ENCODE measurements around the gene DEPDC1.

DNA sequence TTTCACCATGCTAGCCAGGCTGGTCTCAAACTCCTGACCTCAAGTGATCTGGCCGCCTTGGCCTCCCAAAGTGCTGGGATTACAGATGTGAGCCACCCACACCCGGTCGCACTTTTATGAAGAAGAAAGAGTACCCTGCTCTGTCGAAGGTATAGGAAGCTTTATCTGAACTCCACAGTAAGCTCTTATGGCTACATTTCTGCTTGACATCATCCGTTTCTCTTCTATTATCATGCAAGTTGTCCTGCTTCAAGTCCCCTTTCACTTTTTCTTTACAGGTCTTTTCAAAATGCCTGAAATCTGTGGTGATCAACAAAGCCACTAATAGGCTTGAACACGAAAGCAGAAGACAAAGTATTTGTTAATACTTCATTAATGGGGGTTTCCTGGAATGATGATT is 51.2 kb downstream of the DEPDC1 start:
- TF ChIP-seq, protein P1, sequence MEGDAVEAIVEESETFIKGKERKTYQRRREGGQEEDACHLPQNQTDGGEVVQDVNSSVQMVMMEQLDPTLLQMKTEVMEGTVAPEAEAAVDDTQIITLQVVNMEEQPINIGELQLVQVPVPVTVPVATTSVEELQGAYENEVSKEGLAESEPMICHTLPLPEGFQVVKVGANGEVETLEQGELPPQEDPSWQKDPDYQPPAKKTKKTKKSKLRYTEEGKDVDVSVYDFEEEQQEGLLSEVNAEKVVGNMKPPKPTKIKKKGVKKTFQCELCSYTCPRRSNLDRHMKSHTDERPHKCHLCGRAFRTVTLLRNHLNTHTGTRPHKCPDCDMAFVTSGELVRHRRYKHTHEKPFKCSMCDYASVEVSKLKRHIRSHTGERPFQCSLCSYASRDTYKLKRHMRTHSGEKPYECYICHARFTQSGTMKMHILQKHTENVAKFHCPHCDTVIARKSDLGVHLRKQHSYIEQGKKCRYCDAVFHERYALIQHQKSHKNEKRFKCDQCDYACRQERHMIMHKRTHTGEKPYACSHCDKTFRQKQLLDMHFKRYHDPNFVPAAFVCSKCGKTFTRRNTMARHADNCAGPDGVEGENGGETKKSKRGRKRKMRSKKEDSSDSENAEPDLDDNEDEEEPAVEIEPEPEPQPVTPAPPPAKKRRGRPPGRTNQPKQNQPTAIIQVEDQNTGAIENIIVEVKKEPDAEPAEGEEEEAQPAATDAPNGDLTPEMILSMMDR (conservative IDR thresholded peaks at IDR 0.05): no peak
- TF ChIP-seq EZH2 (IDR thresholded peaks at IDR 0.05; ENCODE audit: low read depth): no peak
